Epithelial cell of proximal tubule (primary cell): Measurements from ENCODE around the gene PATL1. TPM values are rescaled to one million over a fixed set of nuclear protein-coding genes. Genes with fewer than 3 reads are reported as not detected.

Source experiments
- DNase-seq: peaks from one replicate; pipeline ENCODE4 v3.0.0-alpha.2; 2011; ENCODE audit warnings: low read depth
- H3K4me3 ChIP-seq: 2 replicates; pipeline ENCODE4 v1.5.1; 2011; ENCODE audit warnings: low read depth, mild to moderate bottlenecking, low read length
- total RNA-seq: library from RNA; depleted of rRNA; stranded (reverse); fragments of >200 nt; gene quantifications from 2 replicates; pipeline ENCODE4 v1.2.3, GENCODE V29; 2015
- TF ChIP-seq, protein P1 (sequence below): conservative IDR thresholded peaks from 2 replicates; pipeline ENCODE4 v1.5.1; 2012; ENCODE audit warnings: low read depth, mild to moderate bottlenecking, low read length

PATL1 gene, protein sequence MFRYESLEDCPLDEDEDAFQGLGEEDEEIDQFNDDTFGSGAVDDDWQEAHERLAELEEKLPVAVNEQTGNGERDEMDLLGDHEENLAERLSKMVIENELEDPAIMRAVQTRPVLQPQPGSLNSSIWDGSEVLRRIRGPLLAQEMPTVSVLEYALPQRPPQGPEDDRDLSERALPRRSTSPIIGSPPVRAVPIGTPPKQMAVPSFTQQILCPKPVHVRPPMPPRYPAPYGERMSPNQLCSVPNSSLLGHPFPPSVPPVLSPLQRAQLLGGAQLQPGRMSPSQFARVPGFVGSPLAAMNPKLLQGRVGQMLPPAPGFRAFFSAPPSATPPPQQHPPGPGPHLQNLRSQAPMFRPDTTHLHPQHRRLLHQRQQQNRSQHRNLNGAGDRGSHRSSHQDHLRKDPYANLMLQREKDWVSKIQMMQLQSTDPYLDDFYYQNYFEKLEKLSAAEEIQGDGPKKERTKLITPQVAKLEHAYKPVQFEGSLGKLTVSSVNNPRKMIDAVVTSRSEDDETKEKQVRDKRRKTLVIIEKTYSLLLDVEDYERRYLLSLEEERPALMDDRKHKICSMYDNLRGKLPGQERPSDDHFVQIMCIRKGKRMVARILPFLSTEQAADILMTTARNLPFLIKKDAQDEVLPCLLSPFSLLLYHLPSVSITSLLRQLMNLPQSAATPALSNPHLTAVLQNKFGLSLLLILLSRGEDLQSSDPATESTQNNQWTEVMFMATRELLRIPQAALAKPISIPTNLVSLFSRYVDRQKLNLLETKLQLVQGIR
- 19.3 and 21.9 TPM in 2 replicates for total RNA-seq

DNA sequence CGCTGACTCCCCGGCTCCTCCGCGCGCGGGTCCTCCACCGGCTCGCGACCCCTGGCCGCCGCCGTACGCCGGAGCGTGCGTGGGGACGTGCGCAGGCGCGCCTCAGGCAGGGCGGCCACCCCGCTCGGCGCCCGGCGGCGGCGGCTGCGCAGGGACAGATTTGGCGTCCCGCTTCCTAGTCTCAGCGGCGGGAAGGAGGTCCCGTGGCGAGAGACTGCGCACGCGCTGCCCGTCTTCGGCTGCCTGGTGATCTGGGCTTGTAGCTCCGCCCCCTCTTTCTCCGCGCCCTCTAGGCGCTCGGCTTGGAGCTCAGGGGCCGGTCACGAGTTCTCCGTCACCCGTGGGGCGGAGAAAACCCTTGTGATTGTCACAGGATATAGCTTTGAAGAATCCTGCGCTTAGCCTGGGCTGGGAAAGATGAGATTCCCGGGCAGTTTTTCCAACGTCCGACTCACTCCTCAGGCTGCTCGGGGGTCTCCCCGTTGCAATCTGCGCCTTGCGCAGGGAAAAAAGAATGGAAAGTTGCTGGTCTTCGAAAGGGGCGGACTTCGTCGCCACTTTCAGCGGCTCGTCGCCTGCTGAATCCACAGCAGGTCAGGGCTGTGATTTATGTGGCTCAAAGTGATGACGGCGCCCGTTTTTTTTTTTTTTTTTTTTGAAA is at the start of gene PATL1:
TSS of gene PATL1 (minus strand) at position 88 of the 661 bp plus-strand sequence. CDS start 142 bp downstream, outside the sequence.
- peak; percentile 82 for DNase-seq
- TF ChIP-seq, protein P1, sequence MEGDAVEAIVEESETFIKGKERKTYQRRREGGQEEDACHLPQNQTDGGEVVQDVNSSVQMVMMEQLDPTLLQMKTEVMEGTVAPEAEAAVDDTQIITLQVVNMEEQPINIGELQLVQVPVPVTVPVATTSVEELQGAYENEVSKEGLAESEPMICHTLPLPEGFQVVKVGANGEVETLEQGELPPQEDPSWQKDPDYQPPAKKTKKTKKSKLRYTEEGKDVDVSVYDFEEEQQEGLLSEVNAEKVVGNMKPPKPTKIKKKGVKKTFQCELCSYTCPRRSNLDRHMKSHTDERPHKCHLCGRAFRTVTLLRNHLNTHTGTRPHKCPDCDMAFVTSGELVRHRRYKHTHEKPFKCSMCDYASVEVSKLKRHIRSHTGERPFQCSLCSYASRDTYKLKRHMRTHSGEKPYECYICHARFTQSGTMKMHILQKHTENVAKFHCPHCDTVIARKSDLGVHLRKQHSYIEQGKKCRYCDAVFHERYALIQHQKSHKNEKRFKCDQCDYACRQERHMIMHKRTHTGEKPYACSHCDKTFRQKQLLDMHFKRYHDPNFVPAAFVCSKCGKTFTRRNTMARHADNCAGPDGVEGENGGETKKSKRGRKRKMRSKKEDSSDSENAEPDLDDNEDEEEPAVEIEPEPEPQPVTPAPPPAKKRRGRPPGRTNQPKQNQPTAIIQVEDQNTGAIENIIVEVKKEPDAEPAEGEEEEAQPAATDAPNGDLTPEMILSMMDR: no peak
- H3K4me3 ChIP-seq: peak within 1 kb of the TSS; percentile 87

DNA sequence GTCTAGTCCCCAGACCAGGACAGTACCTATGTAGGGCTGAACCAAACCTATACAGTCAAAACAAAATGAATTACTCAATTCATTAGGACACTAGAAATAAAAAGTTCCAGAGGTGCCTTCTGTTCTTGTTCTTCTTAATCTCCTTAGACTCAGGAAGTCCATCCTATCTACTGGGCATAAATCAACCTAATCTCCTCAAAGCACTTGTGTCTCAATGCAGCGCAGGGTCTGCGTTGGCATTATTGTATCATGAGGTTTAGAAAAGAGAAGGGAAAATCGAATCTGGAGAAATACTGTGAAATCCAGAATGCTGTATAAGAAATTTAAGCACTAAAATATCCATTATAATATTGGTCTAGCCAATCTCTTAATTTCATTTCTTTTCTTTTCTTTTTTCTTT is 47.2 kb upstream of the PATL1 start:
- DNase-seq: no peak
- TF ChIP-seq, protein P1: no peak
- no peak overlapping the region for H3K4me3 ChIP-seq

DNA sequence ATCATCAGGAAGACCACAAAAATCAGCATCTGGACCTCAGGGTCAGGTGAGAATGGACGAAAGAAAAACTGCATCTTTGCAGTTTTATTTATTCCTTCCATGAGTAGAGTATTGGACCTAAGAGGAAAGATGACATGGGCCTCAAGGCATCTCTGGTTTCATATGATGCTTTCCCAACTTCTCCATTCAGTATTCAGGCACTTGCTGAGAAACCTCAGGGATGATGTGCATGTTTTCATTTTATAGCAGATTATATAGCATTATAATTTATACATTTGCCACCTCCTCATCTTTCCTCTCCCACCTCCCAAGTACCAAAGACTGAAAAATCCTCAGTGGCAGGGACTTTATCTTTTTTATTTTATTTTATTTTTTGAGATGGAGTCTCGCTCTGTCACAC is 44.9 kb upstream of the PATL1 start, which contains the start of gene OR10V1:
TSS of gene OR10V1 (minus strand) at position 101 of the 400 bp plus-strand sequence. CDS start at position 101, 0 bp downstream.
- DNase-seq: no peak
- no peak within 1 kb of the TSS for H3K4me3 ChIP-seq

DNA sequence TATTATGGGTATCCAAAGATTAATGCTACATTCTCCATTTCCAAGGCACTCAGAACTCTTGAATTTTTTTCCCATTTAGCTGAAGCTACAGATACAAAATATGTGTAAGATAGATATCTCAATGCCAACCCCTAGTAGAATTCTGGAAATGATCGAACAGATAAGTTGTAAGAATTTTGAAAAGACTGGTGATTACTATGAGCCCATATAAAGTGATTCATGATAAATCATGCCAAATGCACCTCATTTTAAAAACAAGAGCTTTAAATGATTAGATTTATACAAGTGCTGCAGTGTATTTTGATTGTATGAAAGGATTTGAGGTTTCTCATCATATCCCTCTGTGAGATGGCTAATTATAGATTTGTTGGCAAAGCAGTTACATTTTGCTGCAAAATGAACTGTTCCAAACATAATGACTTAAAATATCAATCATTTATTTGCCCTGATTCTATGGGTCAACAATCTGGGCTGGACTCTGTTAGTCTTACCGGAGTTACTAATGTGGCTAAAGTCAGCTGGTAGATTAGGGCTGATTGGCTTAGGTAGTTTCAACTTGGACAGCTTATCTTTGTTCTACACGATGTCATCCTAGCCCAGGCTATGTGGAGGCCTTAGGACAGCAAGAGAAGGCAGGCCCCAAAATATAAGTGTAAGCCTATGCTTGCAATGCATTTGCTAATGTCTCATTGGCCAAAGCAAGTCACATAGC is 41.5 kb upstream of the PATL1 start:
- no peak for DNase-seq
- H3K4me3 ChIP-seq: no peak overlapping the region
- TF ChIP-seq, protein P1: no peak

More for the DNA sequence above, 44.9 kb upstream of the PATL1 start, which contains the start of gene OR10V1:
- TF ChIP-seq, protein P1: no peak

DNA sequence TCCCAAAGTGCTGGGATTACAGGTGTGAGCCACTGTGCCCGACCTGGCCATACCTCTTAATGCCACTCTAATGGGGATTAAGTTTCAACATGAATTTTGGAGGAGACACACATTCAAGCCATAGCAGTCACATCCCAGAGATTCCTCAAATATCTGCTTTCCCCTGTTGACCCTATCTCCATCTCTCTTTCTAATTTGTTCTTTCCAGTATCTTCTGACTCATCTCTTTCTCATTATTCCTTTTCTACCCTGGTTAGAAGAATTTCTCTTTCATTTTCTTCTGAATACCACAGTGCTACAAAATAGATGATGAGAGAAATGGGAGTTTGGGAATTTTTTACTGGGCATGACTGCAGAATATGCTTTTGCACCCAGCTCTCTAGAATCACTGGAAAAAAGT is 39.7 kb upstream of the PATL1 start:
- no peak for DNase-seq
- TF ChIP-seq, protein P1: no peak
- no peak overlapping the region for H3K4me3 ChIP-seq

DNA sequence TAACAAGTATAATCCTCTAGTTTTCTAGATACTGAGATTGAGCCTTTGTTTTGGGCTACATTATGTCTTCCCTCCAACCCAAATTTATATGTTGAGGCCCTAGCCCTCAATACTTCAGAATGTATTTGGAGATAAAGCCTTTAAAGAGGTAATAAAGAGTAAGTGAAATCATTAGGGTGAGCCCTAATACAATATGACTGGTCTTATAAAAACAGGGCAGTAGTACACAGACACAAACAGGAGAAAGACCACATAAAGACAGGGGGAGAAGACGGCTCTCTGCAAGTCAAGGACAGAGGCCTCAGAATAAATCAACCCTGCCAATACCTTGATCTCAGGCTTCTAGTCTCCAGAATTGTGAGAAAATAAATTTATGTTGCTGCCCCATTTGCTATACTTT is 38.5 kb upstream of the PATL1 start:
- TF ChIP-seq, protein P1: no peak
- no peak overlapping the region for H3K4me3 ChIP-seq
- no peak for DNase-seq
